ENCODE measurements around the gene PCYOX1L.

Gene PCYOX1L

GRCh38 chr5:149357370-149358293 lies at the start of gene PCYOX1L:
TSS of gene PCYOX1L (plus strand) at chr5:149358046. CDS start at chr5:149358069, 23 bp downstream.
- intact Hi-C loops (cut with DNase I), result no loop called here

GRCh38 chr5:149309354-149309753 lies 48.5 kb upstream of the PCYOX1L start:
- no peak for DNase-seq
- intact Hi-C loops (cut with DNase I), result no loop called here

More at GRCh38 chr5:149357370-149358293, at the start of gene PCYOX1L:
- peak; percentile 91 to 100 (median 98) for DNase-seq

GRCh38 chr5:149310488-149310887 lies 47.4 kb upstream of the PCYOX1L start:
- intact Hi-C loops (cut with DNase I), result no loop called here

GRCh38 chr5:149310947-149311658 lies 46.7 kb upstream of the PCYOX1L start:
- intact Hi-C loops (cut with DNase I), result no loop called here
- no peak for DNase-seq

More at GRCh38 chr5:149310488-149310887, 47.4 kb upstream of the PCYOX1L start:
- DNase-seq, result no peak

GRCh38 chr5:149313151-149313841 lies 44.5 kb upstream of the PCYOX1L start:
- intact Hi-C loops (cut with DNase I), result no loop called here
- DNase-seq, result no peak

- no peak for DNase-seq
These were observed 43.2 kb upstream of the PCYOX1L start for GRCh38 chr5:149314571-149315111.

GRCh38 chr5:149315753-149316152 lies 42.1 kb upstream of the PCYOX1L start:
- DNase-seq, result no peak
- intact Hi-C loops (cut with DNase I), result loop anchor here (2.0 to 5.0 kb wide), 3 partner anchors 55 to 247 kb away; no protein-coding TSS in a partner anchor

More at GRCh38 chr5:149314571-149315111, 43.2 kb upstream of the PCYOX1L start:
- intact Hi-C loops (cut with DNase I), result loop anchor here (5.0 kb wide), 2 partner anchors 118 to 248 kb away; no protein-coding TSS in a partner anchor

GRCh38 chr5:149317281-149318048 lies 40.4 kb upstream of the PCYOX1L start:
- intact Hi-C loops (cut with DNase I), result loop anchor here (2.0 to 5.0 kb wide), 3 partner anchors 53 to 245 kb away; no protein-coding TSS in a partner anchor

GRCh38 chr5:149319174-149319573 lies 38.7 kb upstream of the PCYOX1L start:
- intact Hi-C loops (cut with DNase I), result loop anchor here (5.0 kb wide), 2 partner anchors 113 to 243 kb away; no protein-coding TSS in a partner anchor
- DNase-seq, result no peak

More at GRCh38 chr5:149317281-149318048, 40.4 kb upstream of the PCYOX1L start:
- peak in 4 of 10 donors; percentile 20 to 33 (median 25) for DNase-seq

GRCh38 chr5:149320791-149321330 lies 37.0 kb upstream of the PCYOX1L start:
- peak in 8 of 10 donors; percentile 27 to 92 (median 54) for DNase-seq
- intact Hi-C loops (cut with DNase I), result no loop called here

- intact Hi-C loops (cut with DNase I), result no loop called here
- no peak for DNase-seq
These were observed 35.3 kb upstream of the PCYOX1L start for GRCh38 chr5:149322518-149322917.

- intact Hi-C loops (cut with DNase I), result no loop called here
- DNase-seq, result no peak
These were observed 34.6 kb upstream of the PCYOX1L start for GRCh38 chr5:149323210-149323609.

- intact Hi-C loops (cut with DNase I), result no loop called here
- no peak for DNase-seq
These were observed 34.1 kb upstream of the PCYOX1L start for GRCh38 chr5:149323621-149324205.

GRCh38 chr5:149324641-149325040 lies 33.2 kb upstream of the PCYOX1L start:
- no peak for DNase-seq
- intact Hi-C loops (cut with DNase I), result no loop called here

- DNase-seq, result no peak
- intact Hi-C loops (cut with DNase I), result no loop called here
These were observed 32.6 kb upstream of the PCYOX1L start for GRCh38 chr5:149325166-149325735.

- intact Hi-C loops (cut with DNase I), result no loop called here
- DNase-seq, result no peak
These were observed 32.0 kb upstream of the PCYOX1L start for GRCh38 chr5:149325894-149326293.

- intact Hi-C loops (cut with DNase I), result no loop called here
These were observed 31.2 kb upstream of the PCYOX1L start for GRCh38 chr5:149326611-149327010.

GRCh38 chr5:149328177-149328576 lies 29.7 kb upstream of the PCYOX1L start:
- intact Hi-C loops (cut with DNase I), result no loop called here
- DNase-seq, result no peak

More at GRCh38 chr5:149326611-149327010, 31.2 kb upstream of the PCYOX1L start:
- no peak for DNase-seq

Data from posterior cingulate gyrus (tissue), 11 donors.